GM18868 (cell line): ENCODE data around the gene KRT32.
"Not testable (repeated sequence)": the region's sequence is repeated elsewhere in the genome, so short reads cannot be mapped to it uniquely, and the experiment has no call there.

Experiments used
- ATAC-seq: cut with Tn5 transposase; IDR thresholded peaks from one replicate; pipeline ENCODE4 v1.9.1; 2021; ENCODE audit warnings: mild to moderate bottlenecking, moderate library complexity; ENCODE audit not compliant: unreplicated experiment

KRT32 gene

DNA sequence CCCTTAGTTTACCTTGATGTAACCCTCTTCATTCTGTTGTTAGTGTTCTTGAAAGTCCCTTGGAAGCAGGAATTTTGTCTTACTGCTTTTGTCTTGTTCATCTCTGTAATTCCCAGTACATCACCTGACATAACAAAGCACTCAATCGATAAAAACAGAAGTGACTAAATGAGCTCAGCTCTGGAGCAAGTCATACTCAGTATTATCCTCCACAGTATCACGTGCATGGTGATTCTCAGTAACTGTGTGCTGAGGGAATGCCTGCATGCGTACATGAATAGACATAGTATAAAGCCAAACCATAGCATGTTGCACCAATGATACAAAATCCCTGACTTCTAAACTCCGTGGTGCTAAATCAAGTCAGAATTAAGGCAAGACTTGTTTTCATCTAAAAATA lies 33.6 kb downstream of the KRT32 start:
- no peak for ATAC-seq

- not testable (repeated sequence) for ATAC-seq
Measured at GRCh38 chr17:41430376-41430775, 36.8 kb downstream of the KRT32 start.

DNA sequence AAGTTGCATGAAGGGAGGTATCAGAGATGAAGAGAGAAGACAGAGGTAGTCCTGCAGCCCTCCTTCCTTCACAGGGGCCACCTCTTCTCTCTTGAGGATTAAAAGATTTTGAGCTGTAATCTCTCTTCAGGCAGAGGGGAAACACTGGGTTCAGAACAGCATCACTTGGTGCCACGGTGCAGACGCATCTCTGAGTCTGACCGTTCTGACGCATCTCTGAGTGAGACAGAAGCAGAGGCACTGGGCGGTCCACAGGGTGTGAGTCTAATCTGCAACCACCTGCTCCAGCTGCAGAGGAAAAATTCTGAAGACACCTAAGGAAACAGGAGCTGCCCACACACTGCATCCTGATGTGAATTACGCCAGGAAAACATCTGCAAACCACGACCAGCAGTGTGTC lies 37.5 kb downstream of the KRT32 start:
- ATAC-seq = no peak

GRCh38 chr17:41428591-41429291 lies 38.4 kb downstream of the KRT32 start:
- ATAC-seq = no peak

- ATAC-seq = no peak
Measured at GRCh38 chr17:41424111-41424635, 43.0 kb downstream of the KRT32 start, which contains the start of gene KRT37. TSS of gene KRT37 (minus strand) at chr17:41424585. CDS start at chr17:41424523, 62 bp downstream.

- not testable (repeated sequence) for ATAC-seq
Measured at GRCh38 chr17:41422586-41422985, 44.6 kb downstream of the KRT32 start.

- ATAC-seq = no peak
Measured at GRCh38 chr17:41421617-41422016, 45.6 kb downstream of the KRT32 start.

- ATAC-seq = no peak
Measured at GRCh38 chr17:41421116-41421515, 46.1 kb downstream of the KRT32 start.

DNA sequence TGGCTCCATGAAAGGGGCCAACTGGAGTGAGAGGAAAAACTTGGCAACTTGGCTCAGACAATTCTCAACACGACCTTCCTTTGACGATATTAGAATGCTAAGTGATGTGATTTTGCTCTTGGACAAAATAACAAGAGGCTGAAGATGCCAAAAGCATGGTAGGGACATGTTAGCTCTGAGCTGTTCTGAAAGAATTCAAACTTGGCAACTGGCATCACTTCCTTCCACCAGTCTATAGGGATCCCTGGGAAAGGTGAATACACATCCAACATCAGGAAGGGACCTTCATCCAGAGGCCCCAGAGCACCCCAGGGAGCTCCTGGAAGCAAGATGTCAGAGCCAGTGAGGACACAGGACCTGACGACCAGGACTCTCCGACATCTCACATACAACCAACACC lies 47.1 kb downstream of the KRT32 start:
- no peak for ATAC-seq

- ATAC-seq = no peak
Measured at GRCh38 chr17:41419716-41420115, 47.5 kb downstream of the KRT32 start.

DNA sequence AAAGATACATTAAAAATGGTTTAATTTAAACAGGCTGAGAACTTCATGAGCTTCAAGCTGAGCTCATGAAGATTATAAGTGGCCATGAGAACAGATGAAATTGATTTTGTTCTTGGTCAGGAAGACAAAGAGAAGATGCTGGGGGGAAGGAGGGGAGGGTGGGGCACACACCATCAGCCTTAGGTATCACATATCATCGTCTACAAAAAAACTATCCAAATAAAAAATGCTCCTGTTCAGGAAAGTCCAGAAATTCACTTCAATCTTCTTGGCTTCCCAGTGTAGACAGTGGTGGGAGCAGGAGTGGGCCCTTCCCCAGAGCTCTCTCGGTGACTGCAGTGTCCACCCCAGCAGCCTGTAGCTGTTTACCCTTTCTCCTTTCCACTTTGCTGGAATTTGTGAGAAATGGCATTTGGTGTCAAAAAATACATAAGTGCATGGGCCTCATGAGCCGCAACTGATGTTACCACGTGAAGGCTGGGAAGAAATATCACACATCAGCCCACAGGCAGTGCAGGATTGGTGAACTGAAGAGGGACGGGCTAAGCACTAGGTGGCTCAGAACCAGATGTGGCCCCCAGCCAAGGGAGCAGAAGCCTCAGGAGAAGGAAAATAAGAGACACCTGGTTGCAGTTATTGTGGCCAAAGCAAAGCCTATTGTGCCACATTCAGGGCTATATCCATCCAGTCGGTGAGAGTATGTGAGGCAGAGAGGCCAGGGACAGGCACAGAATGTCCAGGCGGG lies 48.9 kb downstream of the KRT32 start:
- no peak for ATAC-seq

- ATAC-seq = no peak
Measured at GRCh38 chr17:41417576-41418015, 49.6 kb downstream of the KRT32 start.

DNA sequence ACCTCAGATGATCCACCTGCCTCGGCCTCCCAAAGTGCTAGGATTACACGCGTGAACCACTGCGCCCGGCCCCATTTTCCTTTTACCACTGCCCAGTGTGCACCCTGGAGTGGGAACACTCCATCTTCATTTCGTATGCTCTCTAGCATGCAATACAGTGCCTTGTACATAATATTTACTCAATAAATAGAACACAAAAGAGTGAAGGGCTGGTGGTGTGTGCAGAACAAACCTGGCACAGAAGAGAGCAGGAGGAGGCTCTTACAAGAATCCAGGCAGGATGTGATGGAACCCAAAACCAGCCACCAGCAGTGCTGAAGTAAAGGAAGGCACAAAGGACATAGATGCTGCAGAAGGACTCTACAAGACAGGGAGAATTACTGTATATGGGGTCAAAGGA lies 50.1 kb downstream of the KRT32 start:
- no peak for ATAC-seq

DNA sequence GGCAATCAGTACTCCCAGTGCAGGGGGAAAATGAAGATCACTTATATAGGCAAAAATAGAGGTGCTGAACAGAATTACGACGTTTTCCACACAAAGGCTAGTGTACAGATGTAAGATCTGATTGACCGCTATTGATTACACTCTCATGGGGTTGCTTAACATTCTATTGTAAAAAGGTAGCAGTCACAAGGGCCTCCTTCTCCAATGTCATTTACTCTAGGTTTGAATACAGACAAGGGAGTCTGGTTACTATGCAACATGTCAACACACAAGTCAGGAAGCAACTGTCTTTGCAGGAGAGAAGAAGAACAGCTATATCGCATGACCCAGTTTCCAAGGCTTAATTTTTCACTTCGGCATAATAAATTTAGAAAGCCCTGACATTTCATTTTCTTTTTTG lies 50.7 kb downstream of the KRT32 start:
- no peak for ATAC-seq

- ATAC-seq = no peak
Measured at GRCh38 chr17:41415833-41416335, 51.3 kb downstream of the KRT32 start.

DNA sequence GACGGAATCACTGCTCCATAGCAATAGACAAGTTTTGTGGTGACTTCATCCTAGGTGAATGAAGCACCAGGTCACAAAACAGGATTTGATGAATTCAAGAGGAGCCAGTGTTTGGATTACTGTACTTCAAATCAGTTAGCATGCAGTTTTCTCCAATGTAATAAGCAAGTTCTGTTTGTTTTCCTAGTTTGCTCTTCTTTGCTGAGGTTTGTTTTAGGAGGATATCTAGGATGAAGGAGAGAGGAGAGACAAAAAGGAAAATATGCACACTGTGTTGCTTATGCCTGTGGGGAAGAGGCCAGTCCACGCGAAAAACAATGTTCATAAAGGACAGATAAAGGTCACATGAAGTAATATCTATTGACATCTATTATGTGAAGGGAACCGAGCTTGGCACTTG lies 51.8 kb downstream of the KRT32 start:
- no peak for ATAC-seq

DNA sequence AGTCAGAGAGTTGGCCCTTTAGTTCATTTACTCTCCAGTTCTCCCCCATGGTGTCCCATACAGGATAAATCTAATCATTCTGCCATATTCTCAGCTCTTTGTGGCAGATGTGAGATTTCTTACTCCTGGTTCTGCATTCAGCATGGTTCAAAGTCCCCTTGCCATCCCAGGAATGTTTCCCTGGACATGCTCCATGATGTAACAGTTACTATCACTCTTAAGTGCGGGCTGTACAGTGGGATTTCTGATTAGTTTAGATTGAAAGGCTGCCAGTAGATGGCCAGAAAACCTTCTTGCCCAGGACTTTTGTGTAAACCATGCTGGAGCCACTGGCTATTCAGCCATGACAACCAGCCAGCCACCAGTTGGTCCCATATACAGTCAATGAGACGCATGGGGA lies 53.2 kb downstream of the KRT32 start:
- no peak for ATAC-seq

DNA sequence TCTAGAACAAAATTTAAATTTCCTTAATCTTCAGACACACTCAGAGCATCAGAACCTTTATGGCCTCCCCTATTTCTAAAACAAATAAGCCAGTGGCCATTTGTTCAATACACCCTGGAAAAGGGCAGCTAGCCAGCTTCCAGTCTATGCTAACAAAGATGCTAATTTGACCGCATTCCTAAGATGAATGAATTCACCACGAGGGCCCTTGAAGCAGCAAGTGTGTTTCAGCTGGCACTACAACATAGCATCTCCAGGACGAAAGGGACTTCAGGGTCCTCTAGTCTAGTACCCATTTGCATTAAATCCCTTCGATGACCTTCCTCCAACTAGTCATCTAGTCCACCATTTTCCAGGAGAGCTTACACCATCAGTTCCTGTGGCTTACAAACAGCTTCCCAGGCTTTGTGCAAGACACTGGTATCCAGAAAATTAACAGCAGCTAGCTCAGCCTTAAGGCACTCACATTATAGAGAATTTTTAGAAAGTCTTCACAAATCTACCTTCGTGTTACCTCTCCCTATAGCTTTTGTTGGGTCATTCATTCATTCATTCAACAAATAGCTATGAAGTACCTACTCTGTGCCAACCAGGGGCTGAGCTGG lies 53.7 kb downstream of the KRT32 start:
- ATAC-seq = no peak

- ATAC-seq = no peak
Measured at GRCh38 chr17:41411072-41411840, 55.9 kb downstream of the KRT32 start.
